Common myeloid progenitor, CD34-positive (primary cell): Measurements from ENCODE around the gene NDUFAF3.

Experiments used
- CTCF ChIA-PET: fragments of 350-600 bp; sonication (Branson Sonifier 250); formaldehyde crosslinking; loops from one replicate; lab custom pipeline; 2021; ENCODE audit warnings: antibody characterized with exemption; lab: Charles Lee
- POLR2A ChIA-PET: fragments of 350-600 bp; sonication (Branson Sonifier 250); formaldehyde crosslinking; loops from one replicate; lab custom pipeline; 2021; ENCODE audit warnings: antibody characterized with exemption; lab: Charles Lee
- DNase-seq, 3 donors: peaks; one replicate each; pipeline versions ENCODE4 v3.0.0 to v3.0.0-alpha.2; 2013
- H3K27ac ChIP-seq, 2 experiments: 1 replicate in 1 of 2; 2 replicates in 1 of 2; pipeline ENCODE4 v1.7.0; 2013; ENCODE audit warnings: inconsistent platforms in 2 of 2, low read length in 2 of 2, mild to moderate bottlenecking in 2 of 2, low read depth in 1 of 2, moderate library complexity in 1 of 2; ENCODE audit not compliant: severe bottlenecking in 2 of 2, insufficient read depth in 1 of 2, poor library complexity in 1 of 2
- H3K27me3 ChIP-seq, 5 experiments: replicated peaks in 2 of 5; 1 replicate in 3 of 5; 2 replicates in 2 of 5; pipeline versions ENCODE4 v1.6.1 to v1.7.0; 2013; ENCODE audit warnings: low read length in 4 of 5, mild to moderate bottlenecking in 2 of 5, moderate library complexity in 2 of 5, inconsistent platforms in 1 of 5; ENCODE audit not compliant: insufficient read depth in 5 of 5, control insufficient read depth in 4 of 5
- H3K36me3 ChIP-seq, 4 experiments: 1 replicate in 2 of 4; 2 replicates in 2 of 4; pipeline versions ENCODE4 v1.6.1 to v1.7.0; 2013; ENCODE audit warnings: low read length in 3 of 4, control low read depth in 1 of 4, mild to moderate bottlenecking in 1 of 4; ENCODE audit not compliant: control insufficient read depth in 4 of 4, insufficient read depth in 4 of 4
- H3K4me1 ChIP-seq, 4 experiments: 1 replicate in 3 of 4; 2 replicates in 1 of 4; pipeline versions ENCODE4 v1.6.1 to v1.7.1; 2013; ENCODE audit warnings: low read length in 3 of 4, mild to moderate bottlenecking in 3 of 4, control low read depth in 1 of 4, inconsistent platforms in 1 of 4, moderate library complexity in 1 of 4; ENCODE audit not compliant: control insufficient read depth in 4 of 4, insufficient read depth in 4 of 4; ENCODE audit errors: control extremely low read depth in 1 of 4
- H3K4me3 ChIP-seq, 7 experiments: 1 replicate in 4 of 7; 2 replicates in 3 of 7; pipeline versions ENCODE4 v1.5.1 to v1.7.0; 2013; ENCODE audit warnings: mild to moderate bottlenecking in 7 of 7, low read length in 6 of 7, moderate library complexity in 6 of 7, inconsistent platforms in 2 of 7, low read depth in 2 of 7, control low read depth in 1 of 7; ENCODE audit not compliant: insufficient read depth in 4 of 7, control insufficient read depth in 1 of 7; ENCODE audit errors: extremely low read depth in 1 of 7
- H3K9me3 ChIP-seq, 5 experiments: 1 replicate in 4 of 5; 2 replicates in 1 of 5; pipeline versions ENCODE4 v1.6.1 to v1.7.1; 2013; ENCODE audit warnings: low read length in 4 of 5, mild to moderate bottlenecking in 2 of 5, inconsistent platforms in 1 of 5, low read depth in 1 of 5, moderate library complexity in 1 of 5; ENCODE audit not compliant: control insufficient read depth in 4 of 5, insufficient read depth in 2 of 5; ENCODE audit errors: control extremely low read depth in 1 of 5
- WGBS: methylation state at CpG from one replicate; pipeline ENCODE4 v1.1.5; 2013; ENCODE audit not compliant: insufficient coverage; 5-methylcytosine and 5-hydroxymethylcytosine counted together

Gene NDUFAF3

GRCh38 chr3:49057268-49057667, 35.3 kb downstream of the NDUFAF3 start:
- Histone ChIP-seq H3K9me3 (no peaks in the 10 kb centered on the region), H3K27me3 (no peaks in the 10 kb centered on the region), H3K27ac (no peak overlapping the region), H3K4me1 (no peaks in the 10 kb centered on the region), H3K36me3 (peaks cover 23 to 64% (median 49%) of the 10 kb centered on the region in 4 experiments), H3K4me3 (no peak overlapping the region)
- ChIA-PET POLR2A (no interaction called here), CTCF (no interaction called here)
- DNase-seq: no peak
- WGBS: over 99% methylated on average over 10 of the region's 10 CpGs

- 100% methylated on average over 5 of the region's 7 CpGs for WGBS
- H3K9me3 ChIP-seq: no peaks in the 10 kb centered on the region
- H3K27ac ChIP-seq: no peak overlapping the region
- no peaks in the 10 kb centered on the region for H3K4me1 ChIP-seq
- no peaks in the 10 kb centered on the region for H3K27me3 ChIP-seq
- CTCF ChIA-PET: no interaction called here
- POLR2A ChIA-PET: no interaction called here
- H3K4me3 ChIP-seq: no peak overlapping the region
- H3K36me3 ChIP-seq: peaks cover 21 to 64% (median 48%) of the 10 kb centered on the region in 4 experiments
- DNase-seq: no peak
Measured at GRCh38 chr3:49058011-49058410, 36.1 kb downstream of the NDUFAF3 start.
